Activated T-cell treated with anti-CD3 and anti-CD28 coated beads, Interleukin-2, amount 50 U/mL, for 4 hours (primary cell): Measurements from ENCODE around the gene SH3RF2. TPM values are rescaled to one million over a fixed set of nuclear protein-coding genes. Genes with fewer than 3 reads are reported as not detected.
A peak's percentile ranks its signal among the peaks of the same experiment; 100 is the strongest.

ENCODE experiments used
- ATAC-seq, 2 donors: fragments of 200-7000 bp; cut with Tn5 transposase; one replicate each; pipeline ENCODE4 v1.10.0; 2021
- DNase-seq: peaks from one replicate; pipeline ENCODE4 v3.0.0-alpha.2; 2020
- H3K27me3 Mint-ChIP-seq: one replicate; pipeline ENCODE4 v1.8.0; 2021; ENCODE audit warnings: low read depth, mixed read lengths
- H3K36me3 Mint-ChIP-seq: one replicate; pipeline ENCODE4 v1.8.0; 2022; ENCODE audit warnings: mixed read lengths; ENCODE audit not compliant: insufficient read depth
- H3K4me1 Mint-ChIP-seq: one replicate; pipeline ENCODE4 v1.8.0; 2021; ENCODE audit warnings: low read depth, mixed read lengths
- H3K4me3 Mint-ChIP-seq: one replicate; pipeline ENCODE4 v1.8.0; 2021; ENCODE audit warnings: mild to moderate bottlenecking, moderate library complexity, mixed read lengths
- H3K9me3 Mint-ChIP-seq: one replicate; pipeline ENCODE4 v1.8.0; 2021; ENCODE audit warnings: mixed read lengths
- total RNA-seq, 3 donors: library from RNA; stranded (reverse); gene quantifications; one replicate each; pipeline ENCODE4 v1.2.1, GENCODE V29; 2021

The SH3RF2 gene
- total RNA-seq, 3 donors from 2014 or later: 0.11 to 0.42 (median 0.33) TPM

- no peaks in the 10 kb centered on the region for H3K4me1 Mint-ChIP-seq
- DNase-seq (no peak), ATAC-seq (no peak)
- no peaks in the 10 kb centered on the region for H3K9me3 Mint-ChIP-seq
- no peaks in the 10 kb centered on the region for H3K36me3 Mint-ChIP-seq
- H3K27me3 Mint-ChIP-seq: peaks cover 1% of the 10 kb centered on the region
- H3K4me3 Mint-ChIP-seq: no peak overlapping the region
Measured at GRCh38 chr5:145912594-145912993, 23.8 kb upstream of the SH3RF2 start.

- H3K9me3 Mint-ChIP-seq: no peaks in the 10 kb centered on the region
- DNase-seq (no peak), ATAC-seq (no peak)
- no peak overlapping the region for H3K4me3 Mint-ChIP-seq
- no peaks in the 10 kb centered on the region for H3K4me1 Mint-ChIP-seq
- no peaks in the 10 kb centered on the region for H3K27me3 Mint-ChIP-seq
- H3K36me3 Mint-ChIP-seq: no peaks in the 10 kb centered on the region
Measured at GRCh38 chr5:145913701-145914100, 22.7 kb upstream of the SH3RF2 start.

GRCh38 chr5:145915970-145916638 is 20.3 kb upstream of the SH3RF2 start:
- Mint-ChIP-seq H3K4me1 (no peaks in the 10 kb centered on the region), H3K36me3 (no peaks in the 10 kb centered on the region), H3K9me3 (no peaks in the 10 kb centered on the region), H3K4me3 (no peak overlapping the region), H3K27me3 (no peaks in the 10 kb centered on the region)
- peak; percentile 30 to 50 for ATAC-seq
- no peak for DNase-seq

- Mint-ChIP-seq H3K9me3 (no peaks in the 10 kb centered on the region), H3K36me3 (no peaks in the 10 kb centered on the region), H3K4me3 (no peak overlapping the region), H3K27me3 (no peaks in the 10 kb centered on the region), H3K4me1 (no peaks in the 10 kb centered on the region)
- no peak for ATAC-seq
- no peak for DNase-seq
Measured at GRCh38 chr5:145917288-145917687, 19.1 kb upstream of the SH3RF2 start.

GRCh38 chr5:145918397-145918796 is 18.0 kb upstream of the SH3RF2 start:
- Mint-ChIP-seq H3K36me3 (no peaks in the 10 kb centered on the region), H3K9me3 (no peaks in the 10 kb centered on the region), H3K27me3 (no peaks in the 10 kb centered on the region), H3K4me1 (no peaks in the 10 kb centered on the region), H3K4me3 (no peak overlapping the region)
- no peak for DNase-seq
- ATAC-seq: no peak

- ATAC-seq: no peak
- no peaks in the 10 kb centered on the region for H3K4me1 Mint-ChIP-seq
- no peaks in the 10 kb centered on the region for H3K27me3 Mint-ChIP-seq
- H3K36me3 Mint-ChIP-seq: no peaks in the 10 kb centered on the region
- H3K4me3 Mint-ChIP-seq: no peak overlapping the region
- no peak for DNase-seq
- no peaks in the 10 kb centered on the region for H3K9me3 Mint-ChIP-seq
Measured at GRCh38 chr5:145919413-145919812, 17.0 kb upstream of the SH3RF2 start.

GRCh38 chr5:145920542-145921210 is 15.7 kb upstream of the SH3RF2 start:
- Mint-ChIP-seq H3K27me3 (no peaks in the 10 kb centered on the region), H3K4me1 (no peaks in the 10 kb centered on the region), H3K36me3 (no peaks in the 10 kb centered on the region), H3K9me3 (no peaks in the 10 kb centered on the region), H3K4me3 (no peak overlapping the region)
- DNase-seq (no peak), ATAC-seq (no peak)

GRCh38 chr5:145921211-145921610 is 15.2 kb upstream of the SH3RF2 start:
- Mint-ChIP-seq H3K36me3 (no peaks in the 10 kb centered on the region), H3K4me1 (no peaks in the 10 kb centered on the region), H3K27me3 (no peaks in the 10 kb centered on the region), H3K4me3 (no peak overlapping the region), H3K9me3 (no peaks in the 10 kb centered on the region)
- no peak for ATAC-seq
- DNase-seq: no peak

GRCh38 chr5:145922059-145922458 is 14.3 kb upstream of the SH3RF2 start:
- Mint-ChIP-seq H3K36me3 (no peaks in the 10 kb centered on the region), H3K4me3 (no peak overlapping the region), H3K4me1 (no peaks in the 10 kb centered on the region), H3K9me3 (no peaks in the 10 kb centered on the region), H3K27me3 (no peaks in the 10 kb centered on the region)
- ATAC-seq (no peak), DNase-seq (no peak)

GRCh38 chr5:145923405-145923804 is 13.0 kb upstream of the SH3RF2 start:
- H3K4me1 Mint-ChIP-seq: no peaks in the 10 kb centered on the region
- H3K4me3 Mint-ChIP-seq: no peak overlapping the region
- no peaks in the 10 kb centered on the region for H3K9me3 Mint-ChIP-seq
- no peaks in the 10 kb centered on the region for H3K36me3 Mint-ChIP-seq
- no peaks in the 10 kb centered on the region for H3K27me3 Mint-ChIP-seq
- ATAC-seq: no peak
- DNase-seq: no peak

GRCh38 chr5:145924849-145925248 is 11.5 kb upstream of the SH3RF2 start:
- H3K9me3 Mint-ChIP-seq: no peaks in the 10 kb centered on the region
- H3K36me3 Mint-ChIP-seq: no peaks in the 10 kb centered on the region
- ATAC-seq (no peak), DNase-seq (no peak)
- no peaks in the 10 kb centered on the region for H3K27me3 Mint-ChIP-seq
- H3K4me3 Mint-ChIP-seq: no peak overlapping the region
- no peaks in the 10 kb centered on the region for H3K4me1 Mint-ChIP-seq

- no peaks in the 10 kb centered on the region for H3K4me1 Mint-ChIP-seq
- no peaks in the 10 kb centered on the region for H3K9me3 Mint-ChIP-seq
- no peaks in the 10 kb centered on the region for H3K36me3 Mint-ChIP-seq
- DNase-seq: no peak
- ATAC-seq: no peak
- no peak overlapping the region for H3K4me3 Mint-ChIP-seq
- H3K27me3 Mint-ChIP-seq: no peaks in the 10 kb centered on the region
Measured at GRCh38 chr5:145925353-145925752, 11.0 kb upstream of the SH3RF2 start.

- Mint-ChIP-seq H3K9me3 (no peaks in the 10 kb centered on the region), H3K27me3 (peaks cover 2% of the 10 kb centered on the region), H3K4me1 (no peaks in the 10 kb centered on the region), H3K36me3 (no peaks in the 10 kb centered on the region), H3K4me3 (no peak overlapping the region)
- ATAC-seq (no peak), DNase-seq (no peak)
Measured at GRCh38 chr5:145925803-145926202, 10.6 kb upstream of the SH3RF2 start.

- ATAC-seq (no peak), DNase-seq (no peak)
- Mint-ChIP-seq H3K9me3 (no peaks in the 10 kb centered on the region), H3K4me3 (no peak overlapping the region), H3K27me3 (peaks cover 33% of the 10 kb centered on the region), H3K4me1 (peaks cover 8% of the 10 kb centered on the region), H3K36me3 (no peaks in the 10 kb centered on the region)
Measured at GRCh38 chr5:145931718-145932117, 4.7 kb upstream of the SH3RF2 start.

- ATAC-seq (no peak), DNase-seq (no peak)
- Mint-ChIP-seq H3K4me3 (no peak overlapping the region), H3K36me3 (no peaks in the 10 kb centered on the region), H3K9me3 (no peaks in the 10 kb centered on the region), H3K27me3 (peaks cover 41% of the 10 kb centered on the region), H3K4me1 (peaks cover 15% of the 10 kb centered on the region)
Measured at GRCh38 chr5:145934276-145934675, 2.1 kb upstream of the SH3RF2 start.
